HCT116 (cell line): Measurements from ENCODE around the gene VPS45. TPM values are rescaled to one million over a fixed set of nuclear protein-coding genes. Genes with fewer than 3 reads are reported as not detected.

Source experiments
- ATAC-seq: fragments of 200-7000 bp; cut with Tn5 transposase; 2 replicates; pipeline ENCODE4 v1.9.1; 2020; ENCODE audit warnings: mild to moderate bottlenecking, moderate library complexity
- BruUV-seq: library from RNA; stranded (reverse); fragments of 400-500 nt; replicated peaks from 2 replicates; lab custom pipeline; 2021; lab: Mats Ljungman, UMichigan
- CTCF ChIA-PET: fragments of 300-600 bp; sonication (Branson Sonifier 250); formaldehyde crosslinking; loops from one replicate; lab custom pipeline; 2021; ENCODE audit warnings: antibody characterized with exemption; lab: Charles Lee
- POLR2A ChIA-PET: fragments of 300-600, 350-600 bp; sonication (Branson Sonifier 250); formaldehyde crosslinking; loops from one replicate; lab custom pipeline; 2021; ENCODE audit warnings: antibody characterized with exemption; lab: Charles Lee
- RAD21 ChIA-PET, 2 experiments: fragments of 300-600 bp; sonication (Branson Sonifier 250); formaldehyde crosslinking; loops; one replicate each; lab custom pipeline; 2023; ENCODE audit warnings: low total read pairs in 2 of 2; ENCODE audit not compliant: uncharacterized antibody in 2 of 2, unreplicated experiment in 2 of 2, low non-redundant PET in 1 of 2; lab: Charles Lee
- DNase-seq: peaks from one replicate; pipeline ENCODE4 v3.0.0-alpha.2; 2010; ENCODE audit warnings: low read depth, low spot score
- H2AFZ ChIP-seq: fragments of 200-600 bp; shearing (Covaris generic), sonication (generic); 2 replicates; pipeline ENCODE4 v1.6.1; 2017; ENCODE audit warnings: low read depth, mixed run types, mixed read lengths, antibody characterized with exemption, low read length; ENCODE audit not compliant: poor library complexity, severe bottlenecking
- H3K27ac ChIP-seq: 2 replicates; pipeline ENCODE4 v1.5.1; 2012; ENCODE audit warnings: low read depth, low read length
- H3K27me3 ChIP-seq: fragments of 200-600 bp; sonication (generic); 2 replicates; pipeline ENCODE4 v1.6.1; 2016; ENCODE audit warnings: mixed run types, low read length, mixed read lengths; ENCODE audit not compliant: insufficient read depth
- H3K36me3 ChIP-seq, 2 experiments: fragments of 200-500 bp in 1 of 2; fragments of 200-600 bp in 1 of 2; sonication (Bioruptor generic) in 1 of 2; sonication (generic) in 1 of 2; 2 replicates each; pipeline versions ENCODE4 v1.5.1 to v1.6.1; 2014 to 2016; ENCODE audit warnings: low read length in 2 of 2, inconsistent platforms in 1 of 2, mixed read lengths in 1 of 2, mixed run types in 1 of 2; ENCODE audit not compliant: insufficient read depth in 2 of 2, control insufficient read depth in 1 of 2
- H3K4me1 ChIP-seq, 2 experiments: fragments of 200-600 bp in 1 of 2; sonication (generic) in 1 of 2; 2 replicates each; pipeline versions ENCODE4 v1.5.1 to v1.6.1; 2012 to 2017; ENCODE audit warnings: low read length in 2 of 2, inconsistent platforms in 1 of 2, mild to moderate bottlenecking in 1 of 2, mixed read lengths in 1 of 2, mixed run types in 1 of 2, moderate library complexity in 1 of 2; ENCODE audit not compliant: insufficient read depth in 2 of 2, control insufficient read depth in 1 of 2
- H3K4me2 ChIP-seq: fragments of 200-600 bp; sonication (generic); 2 replicates; pipeline ENCODE4 v1.6.1; 2017; ENCODE audit warnings: mixed run types, low read length, mixed read lengths
- H3K4me3 ChIP-seq, 2 experiments: fragments of 200-600 bp in 1 of 2; sonication (generic) in 1 of 2; replicated peaks in 1 of 2; 2 replicates each; pipeline ENCODE4 v1.5.1; 2011 to 2016; ENCODE audit warnings: low read length in 2 of 2, control low read depth in 1 of 2, low read depth in 1 of 2, mild to moderate bottlenecking in 1 of 2, mixed read lengths in 1 of 2, mixed run types in 1 of 2
- H3K79me2 ChIP-seq: fragments of 200-600 bp; sonication (generic); 2 replicates; pipeline ENCODE4 v1.6.1; 2017; ENCODE audit warnings: mild to moderate bottlenecking, mixed run types, low read length, moderate library complexity, mixed read lengths; ENCODE audit not compliant: insufficient read depth
- H3K9ac ChIP-seq: fragments of 200-600 bp; sonication (generic); 2 replicates; pipeline ENCODE4 v1.6.1; 2016; ENCODE audit warnings: low read length, mixed read lengths
- H3K9me2 ChIP-seq: fragments of 200-600 bp; sonication (generic), shearing (Covaris generic); 2 replicates; pipeline ENCODE4 v1.6.1; 2017; ENCODE audit warnings: mixed run types, mild to moderate bottlenecking, moderate library complexity; ENCODE audit not compliant: insufficient read depth
- H3K9me3 ChIP-seq, 2 experiments: fragments of 200-500 bp in 1 of 2; fragments of 200-600 bp in 1 of 2; sonication (Bioruptor generic) in 1 of 2; sonication (generic) in 1 of 2; 2 replicates each; pipeline ENCODE4 v1.6.1; 2014 to 2017; ENCODE audit warnings: low read length in 2 of 2, mixed read lengths in 2 of 2, inconsistent platforms in 1 of 2, low read depth in 1 of 2, mild to moderate bottlenecking in 1 of 2, mixed run types in 1 of 2, moderate library complexity in 1 of 2; ENCODE audit not compliant: control insufficient read depth in 1 of 2, insufficient read depth in 1 of 2
- H4K20me1 ChIP-seq: fragments of 200-600 bp; sonication (generic), shearing (Covaris generic); 2 replicates; pipeline ENCODE4 v1.6.1; 2017; ENCODE audit warnings: mixed run types, mild to moderate bottlenecking, moderate library complexity; ENCODE audit not compliant: insufficient read depth
- CEBPB ChIP-seq: IDR thresholded peaks from 2 replicates; pipeline ENCODE4 v1.6.1; 2012; ENCODE audit warnings: low read depth
- EGR1 ChIP-seq: IDR thresholded peaks from 2 replicates; pipeline ENCODE4 v1.6.1; 2012; ENCODE audit warnings: low read depth
- ELF1 ChIP-seq: IDR thresholded peaks from 2 replicates; pipeline ENCODE4 v1.6.1; 2012; ENCODE audit warnings: low read depth, borderline replicate concordance
- EZH2 ChIP-seq: fragments of 200-600 bp; sonication (generic); IDR thresholded peaks from 2 replicates; pipeline ENCODE4 v1.6.1; 2017; ENCODE audit warnings: antibody characterized with exemption, mixed run types
- EZH2phosphoT487 ChIP-seq: fragments of 200-600 bp; IDR thresholded peaks from 2 replicates; pipeline ENCODE4 v1.6.1; 2018; ENCODE audit warnings: antibody characterized with exemption, borderline replicate concordance
- FOSL1 ChIP-seq: IDR thresholded peaks from 2 replicates; pipeline ENCODE4 v1.6.1; 2012; ENCODE audit warnings: low read depth
- JUND ChIP-seq: IDR thresholded peaks from 2 replicates; pipeline ENCODE4 v1.6.1; 2012
- MAX ChIP-seq: IDR thresholded peaks from 2 replicates; pipeline ENCODE4 v1.6.1; 2012
- POLR2AphosphoS5 ChIP-seq: IDR thresholded peaks from 2 replicates; pipeline ENCODE4 v1.6.1; 2011; ENCODE audit warnings: mild to moderate bottlenecking, low read depth, low read length, moderate library complexity
- SIN3A ChIP-seq: IDR thresholded peaks from 2 replicates; pipeline ENCODE4 v1.6.1; 2012; ENCODE audit warnings: low read depth
- SP1 ChIP-seq: IDR thresholded peaks from 2 replicates; pipeline ENCODE4 v1.6.1; 2012; ENCODE audit warnings: low read depth
- SRF ChIP-seq: IDR thresholded peaks from 2 replicates; pipeline ENCODE4 v1.6.1; 2012; ENCODE audit warnings: low read depth
- TCF7L2 ChIP-seq: IDR thresholded peaks from 2 replicates; pipeline ENCODE4 v1.7.0; 2011; ENCODE audit warnings: borderline replicate concordance, inconsistent platforms; ENCODE audit not compliant: insufficient read depth, insufficient read length; ENCODE audit errors: extremely low read depth
- YY1 ChIP-seq: IDR thresholded peaks from 2 replicates; pipeline ENCODE4 v1.6.1; 2011; ENCODE audit warnings: low read length, low read depth, moderate library complexity, mild to moderate bottlenecking; ENCODE audit not compliant: insufficient replicate concordance; ENCODE audit errors: extremely low read depth
- ZBTB33 ChIP-seq: IDR thresholded peaks from 2 replicates; pipeline ENCODE4 v1.6.1; 2011; ENCODE audit warnings: mild to moderate bottlenecking, low read length, moderate library complexity; ENCODE audit not compliant: insufficient replicate concordance; ENCODE audit errors: extremely low read depth
- ZFX ChIP-seq: fragments of 450-650 bp; IDR thresholded peaks from 2 replicates; pipeline ENCODE4 v1.6.1; 2017
- ZNF274 ChIP-seq: fragments of 200-500 bp; sonication (Bioruptor generic); IDR thresholded peaks from 2 replicates; pipeline ENCODE4 v1.6.1; 2014; ENCODE audit warnings: mild to moderate bottlenecking, low read depth, low read length, inconsistent platforms
- intact Hi-C: fragments of 100-400 bp; cut with micrococcal nuclease; formaldehyde crosslinking; loops from 2 replicates; pipeline ENCODE4 v1.10.0; 2022
- total RNA-seq: library from RNA; stranded (reverse); gene quantifications from one replicate; pipeline ENCODE4 v1.2.1, GENCODE V29; 2021; ENCODE audit not compliant: unreplicated experiment
- TF ChIP-seq, protein P1 (sequence below): IDR thresholded peaks from 2 replicates; pipeline ENCODE4 v1.6.1; 2012

Gene VPS45
- total RNA-seq, 1 experiment from 2014 or later: 28.1 TPM

DNA sequence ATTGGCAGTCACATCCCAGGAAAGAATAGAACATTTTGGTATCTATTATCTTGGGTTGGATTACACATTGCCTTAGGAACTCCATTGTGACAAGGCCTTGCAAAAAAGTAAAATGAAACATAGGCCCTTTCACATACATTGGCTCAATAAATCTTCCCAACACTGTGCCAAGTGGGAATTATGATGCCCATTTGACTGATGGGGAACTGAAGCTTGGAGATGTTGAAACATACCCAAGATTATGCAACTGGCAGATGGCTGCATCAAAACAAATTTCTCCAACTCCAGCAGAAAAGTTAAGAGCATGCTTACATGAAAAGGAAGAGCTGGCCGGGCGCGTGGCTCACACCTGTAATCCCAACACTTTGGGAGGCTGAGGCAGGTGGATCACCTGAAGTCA, 109.0 kb downstream of the VPS45 start:
- Histone ChIP-seq H3K4me2 (no peak overlapping the region), H4K20me1 (no peaks in the 10 kb centered on the region), H3K4me1 (no peaks in the 10 kb centered on the region), H3K4me3 (no peak overlapping the region), H3K79me2 (no peaks in the 10 kb centered on the region), H3K9ac (no peak overlapping the region), H3K36me3 (no peaks in the 10 kb centered on the region), H3K27ac (no peak overlapping the region), H3K27me3 (no peaks in the 10 kb centered on the region), H2AFZ (no peak overlapping the region), H3K9me3 (no peaks in the 10 kb centered on the region), H3K9me2 (no peaks in the 10 kb centered on the region)
- ChIA-PET RAD21 (no interaction called here), POLR2A (no interaction called here), CTCF (no interaction called here)
- intact Hi-C loops: no loop called here
- no TSS peak for BruUV-seq
- no peak for DNase-seq
- TF ChIP-seq ELF1 (no peak), POLR2AphosphoS5 (no peak), YY1 (no peak), CEBPB (no peak), ZNF274 (no peak)
- TF ChIP-seq, protein P1, sequence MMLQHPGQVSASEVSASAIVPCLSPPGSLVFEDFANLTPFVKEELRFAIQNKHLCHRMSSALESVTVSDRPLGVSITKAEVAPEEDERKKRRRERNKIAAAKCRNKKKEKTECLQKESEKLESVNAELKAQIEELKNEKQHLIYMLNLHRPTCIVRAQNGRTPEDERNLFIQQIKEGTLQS: no peak
- ATAC-seq: no peak

GRCh38 chr1:150178548-150178947, 111.0 kb downstream of the VPS45 start:
- RAD21 ChIA-PET: no interaction called here
- Histone ChIP-seq H3K9me2 (no peaks in the 10 kb centered on the region), H2AFZ (no peak overlapping the region), H3K79me2 (no peaks in the 10 kb centered on the region), H3K36me3 (no peaks in the 10 kb centered on the region), H3K4me2 (no peak overlapping the region), H3K9ac (no peak overlapping the region), H3K9me3 (no peaks in the 10 kb centered on the region), H3K27ac (no peak overlapping the region)
- BruUV-seq: no TSS peak
- CTCF ChIA-PET: no interaction called here
- intact Hi-C loops: no loop called here
- ATAC-seq (no peak), DNase-seq (no peak)
- TF ChIP-seq TCF7L2: no peak
- no peak for TF ChIP-seq YY1
- no peak for TF ChIP-seq EZH2phosphoT487
- no peak for TF ChIP-seq EZH2
- TF ChIP-seq, protein P1: no peak
- no peak for TF ChIP-seq EGR1
- TF ChIP-seq SP1: no peak
- no peak for TF ChIP-seq ELF1
- no peak for TF ChIP-seq SIN3A
- TF ChIP-seq FOSL1: no peak
- no peak for TF ChIP-seq ZFX
- TF ChIP-seq JUND: no peak
- TF ChIP-seq MAX: no peak
- TF ChIP-seq SRF: no peak
- no peak for TF ChIP-seq ZBTB33
- TF ChIP-seq, all 23 proteins: peak for 0
- H4K20me1 ChIP-seq: no peaks in the 10 kb centered on the region
- H3K27me3 ChIP-seq: no peaks in the 10 kb centered on the region
- POLR2A ChIA-PET: no interaction called here
- no peak overlapping the region for H3K4me3 ChIP-seq
- no peaks in the 10 kb centered on the region for H3K4me1 ChIP-seq
